ENCODE results near the gene B4GALT3.
A peak's percentile ranks its signal among the peaks of the same experiment; 100 is the strongest.

Gene B4GALT3

DNA sequence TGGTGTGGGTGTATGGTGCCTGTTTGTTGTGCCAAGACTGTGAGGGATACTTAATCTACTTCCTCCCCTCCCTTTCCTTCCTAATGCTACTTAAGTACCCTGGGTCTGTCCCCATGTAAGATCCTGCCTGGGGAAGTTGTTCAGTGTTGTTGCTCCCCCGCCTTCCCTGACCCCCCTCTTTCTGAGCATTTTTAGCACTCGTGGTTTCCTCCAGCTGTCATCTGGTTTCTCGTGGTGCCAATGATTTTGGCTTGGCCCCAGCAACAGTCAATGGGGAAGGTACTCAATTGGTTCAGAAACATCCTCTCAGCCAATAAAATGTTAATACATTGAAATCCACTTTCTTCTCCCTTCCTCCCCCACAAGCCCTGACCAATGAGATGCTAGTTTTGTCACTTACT, 8.0 kb upstream of the B4GALT3 start:
- no peak for DNase-seq

DNA sequence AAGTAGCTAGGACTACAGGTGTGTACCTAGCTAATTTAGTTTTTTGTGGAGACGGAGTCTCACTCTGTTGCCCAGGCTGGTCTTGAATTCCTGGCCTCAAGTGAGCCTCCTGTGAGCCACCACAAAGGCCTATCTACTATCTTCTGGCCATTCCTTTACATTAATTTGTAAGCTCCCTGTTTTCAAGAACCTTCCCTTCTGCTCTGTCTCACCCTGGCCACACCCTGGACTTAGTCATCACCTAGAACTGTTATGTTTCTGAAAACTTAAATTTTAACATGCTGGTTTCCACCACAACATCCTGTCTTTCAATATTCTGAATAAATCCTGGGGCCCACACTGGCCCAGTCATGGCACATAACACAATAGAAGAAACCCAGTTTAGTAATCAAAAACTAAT, 4.9 kb upstream of the B4GALT3 start:
- no peak for DNase-seq

DNA sequence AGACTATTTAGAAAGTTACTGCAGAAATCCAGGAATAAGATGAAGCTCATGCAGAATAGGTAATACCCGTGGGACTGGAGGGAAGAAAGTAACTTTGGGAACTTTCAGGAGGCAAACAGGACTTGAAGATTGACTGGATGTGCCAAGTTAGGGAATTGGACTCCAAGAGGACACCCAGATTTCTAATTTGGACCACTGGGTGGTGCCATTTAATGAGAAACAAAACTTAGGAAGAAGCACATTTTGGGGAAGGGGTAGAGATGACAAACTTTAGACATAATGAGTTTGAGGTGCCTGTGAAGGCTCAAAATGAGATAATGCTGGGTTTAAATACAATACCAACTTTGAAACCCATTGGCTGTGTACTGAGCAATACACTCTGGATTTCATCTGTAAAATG, 3.3 kb upstream of the B4GALT3 start:
- DNase-seq = no peak

- DNase-seq = no peak
These were observed 2.4 kb upstream of the B4GALT3 start for GRCh38 chr1:161179698-161180097.

DNA sequence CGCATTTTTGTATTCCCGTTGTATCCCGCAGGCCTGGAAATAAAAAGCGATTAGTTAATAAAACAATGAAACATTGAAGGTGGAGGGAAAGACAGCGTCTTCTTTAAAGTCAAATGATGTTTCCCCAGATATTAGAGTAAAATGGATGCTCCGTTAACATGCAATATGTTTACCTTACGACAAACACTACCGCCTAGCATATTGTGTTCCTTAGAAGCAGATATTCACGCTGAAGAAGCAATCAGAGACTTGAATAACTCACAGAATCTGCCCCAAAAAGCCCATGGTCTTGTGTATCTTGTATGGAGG, 583 bp upstream of the B4GALT3 start:
- DNase-seq = no peak

DNA sequence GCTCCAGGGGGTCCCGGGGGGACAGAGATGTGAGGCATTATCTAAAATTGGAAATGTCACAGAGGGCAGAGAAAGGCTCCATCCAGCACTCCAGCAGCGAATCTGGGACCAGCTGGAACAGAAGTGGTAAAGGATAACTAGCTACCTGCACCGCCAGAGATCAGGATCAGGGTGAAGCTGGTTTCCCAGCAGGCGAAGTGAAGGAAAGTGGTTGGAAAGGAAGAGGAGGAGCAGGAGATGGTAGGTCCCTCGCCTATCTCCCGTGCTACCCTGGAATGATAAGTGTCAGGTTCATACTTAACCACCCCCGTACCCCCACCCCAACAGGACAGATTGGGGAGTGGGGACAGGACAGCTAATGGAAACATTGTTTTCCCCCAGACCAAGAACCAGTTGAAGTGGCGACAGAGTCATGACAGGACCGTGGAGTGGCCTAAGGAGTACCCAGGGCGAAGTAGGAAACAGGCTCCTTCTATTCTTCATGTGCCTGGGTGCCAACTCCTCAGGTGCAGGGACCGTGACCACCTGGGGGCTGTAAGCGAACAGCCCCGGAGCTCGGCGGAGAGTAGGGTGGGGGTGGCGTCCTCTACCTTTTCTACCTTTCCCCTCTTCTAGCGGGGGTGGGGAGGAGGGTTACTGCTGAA, 717 bp downstream of the B4GALT3 start:
- no peak for DNase-seq

DNA sequence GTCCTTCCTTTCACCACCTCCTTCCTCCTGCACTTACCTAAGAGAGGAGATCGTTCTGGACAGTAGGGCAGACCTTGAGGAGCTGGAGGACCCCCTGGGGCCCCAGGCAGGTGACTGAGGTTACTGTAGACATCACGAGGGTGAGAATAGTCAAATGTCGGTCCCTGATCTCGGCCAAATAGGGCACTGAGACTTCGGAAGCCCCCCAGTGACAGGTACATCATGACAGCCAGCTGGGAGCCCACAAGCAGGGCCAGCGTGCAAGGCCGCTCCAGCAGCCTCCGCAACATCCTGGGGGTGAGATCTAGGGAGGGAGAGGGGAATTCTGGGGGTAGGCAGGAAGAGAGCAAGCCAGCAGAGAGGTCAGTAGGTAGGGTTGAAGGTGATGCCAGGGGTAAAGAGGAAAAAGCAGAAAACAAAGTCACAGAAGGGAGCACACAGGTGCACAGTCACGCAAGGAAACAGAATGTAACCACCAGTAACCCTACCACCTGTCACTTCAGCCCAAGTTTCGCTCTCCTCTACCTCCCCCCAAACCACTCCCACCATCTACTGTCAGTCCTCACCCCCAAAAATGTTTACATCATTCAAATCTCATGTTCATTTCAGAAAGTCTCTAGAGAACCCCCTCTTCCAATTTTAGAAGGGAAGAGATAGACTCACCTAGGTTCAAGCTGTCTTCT, 1.4 kb downstream of the B4GALT3 start:
- DNase-seq = no peak

DNA sequence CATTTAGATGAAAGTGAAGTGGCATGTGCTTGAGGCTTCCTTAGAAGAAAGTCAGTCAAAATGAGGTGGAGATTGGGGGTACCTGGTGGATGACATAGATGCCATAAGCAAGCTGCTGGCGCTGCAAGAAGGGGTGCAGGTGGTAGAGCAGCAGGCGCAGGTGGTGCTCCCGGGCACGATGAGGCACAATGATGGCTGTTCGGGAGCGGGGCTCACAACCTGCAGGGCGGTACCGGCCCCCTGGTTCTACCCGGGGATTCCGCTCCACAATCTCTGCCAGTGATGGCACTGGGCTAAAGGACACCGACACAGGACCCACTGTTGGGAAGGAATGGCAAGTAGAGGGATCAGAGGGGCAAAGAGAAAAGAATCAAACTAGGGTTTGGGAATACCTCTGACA, 2.4 kb downstream of the B4GALT3 start:
- no peak for DNase-seq

- DNase-seq = no peak
These were observed 3.6 kb downstream of the B4GALT3 start for GRCh38 chr1:161173711-161174110.

- no peak for DNase-seq
These were observed 4.4 kb downstream of the B4GALT3 start for GRCh38 chr1:161172776-161173376.

DNA sequence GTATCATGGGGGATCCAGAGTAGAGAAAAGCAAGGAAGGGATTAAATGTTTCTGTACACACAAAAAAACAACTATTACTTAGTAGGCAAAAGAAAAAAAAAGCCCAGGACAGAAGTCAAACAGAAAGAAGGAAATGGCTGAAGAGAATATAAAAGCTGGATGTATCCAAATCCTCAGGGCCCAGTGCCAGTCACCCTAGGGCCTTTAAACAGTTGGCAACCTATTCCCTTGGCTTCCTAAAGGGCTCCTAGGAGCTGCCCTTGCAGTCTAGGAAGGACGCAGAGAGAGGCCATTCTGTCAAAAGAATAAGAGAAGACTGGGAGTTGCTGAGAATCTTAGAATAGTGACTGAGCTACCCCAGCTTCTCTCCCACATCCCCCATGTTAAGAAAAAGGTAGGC, 5.0 kb downstream of the B4GALT3 start:
- DNase-seq = no peak

GRCh38 chr1:161171696-161172095, 5.6 kb downstream of the B4GALT3 start:
- no peak for DNase-seq

GRCh38 chr1:161171191-161171590, 6.1 kb downstream of the B4GALT3 start:
- no peak for DNase-seq

- no peak for DNase-seq
These were observed 8.4 kb downstream of the B4GALT3 start for GRCh38 chr1:161168906-161169305.

- DNase-seq = no peak
These were observed 10.4 kb downstream of the B4GALT3 start for GRCh38 chr1:161166669-161167548.

GRCh38 chr1:161165742-161166668, 11.3 kb downstream of the B4GALT3 start, which contains the start of gene PPOX:
TSS of gene PPOX (plus strand) at chr1:161166426. CDS start at chr1:161166848, 422 bp downstream.
- peak; percentile 97 for DNase-seq

- DNase-seq = no peak
These were observed 12.3 kb downstream of the B4GALT3 start for GRCh38 chr1:161164901-161165610.

- no peak for DNase-seq
These were observed 13.5 kb downstream of the B4GALT3 start for GRCh38 chr1:161163793-161164192.

DNA sequence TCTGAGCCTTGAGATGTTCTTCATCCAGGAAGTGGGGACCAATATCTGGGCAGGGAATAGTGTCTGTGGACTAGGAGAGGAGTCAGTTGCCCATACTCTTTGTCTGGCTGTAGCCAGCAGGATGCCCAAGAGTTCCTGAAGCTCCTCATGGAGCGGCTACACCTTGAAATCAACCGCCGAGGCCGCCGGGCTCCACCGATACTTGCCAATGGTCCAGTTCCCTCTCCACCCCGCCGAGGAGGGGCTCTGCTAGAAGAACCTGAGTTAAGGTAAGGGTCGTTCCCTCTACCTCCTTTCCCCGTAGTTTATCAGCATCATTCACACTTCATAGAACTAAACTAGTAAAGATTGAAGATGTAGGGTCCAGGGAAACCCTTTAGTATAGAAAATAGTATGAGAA, 14.5 kb downstream of the B4GALT3 start:
- DNase-seq = no peak

DNA sequence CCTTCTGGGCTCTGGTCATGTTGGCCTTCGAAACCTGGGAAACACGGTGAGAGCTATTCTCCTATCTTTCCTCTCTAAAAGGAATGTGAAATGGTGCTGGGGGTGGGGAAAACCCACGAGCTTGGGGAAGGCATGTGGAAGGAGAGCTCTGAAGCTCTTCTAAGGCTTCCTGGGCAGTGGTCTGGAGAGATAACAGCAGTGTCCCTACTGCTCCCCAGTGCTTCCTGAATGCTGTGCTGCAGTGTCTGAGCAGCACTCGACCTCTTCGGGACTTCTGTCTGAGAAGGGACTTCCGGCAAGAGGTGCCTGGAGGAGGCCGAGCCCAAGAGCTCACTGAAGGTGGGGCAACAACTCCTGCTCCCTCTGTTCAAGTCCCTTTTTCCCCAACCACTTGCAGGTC, 15.3 kb downstream of the B4GALT3 start:
- no peak for DNase-seq

DNA sequence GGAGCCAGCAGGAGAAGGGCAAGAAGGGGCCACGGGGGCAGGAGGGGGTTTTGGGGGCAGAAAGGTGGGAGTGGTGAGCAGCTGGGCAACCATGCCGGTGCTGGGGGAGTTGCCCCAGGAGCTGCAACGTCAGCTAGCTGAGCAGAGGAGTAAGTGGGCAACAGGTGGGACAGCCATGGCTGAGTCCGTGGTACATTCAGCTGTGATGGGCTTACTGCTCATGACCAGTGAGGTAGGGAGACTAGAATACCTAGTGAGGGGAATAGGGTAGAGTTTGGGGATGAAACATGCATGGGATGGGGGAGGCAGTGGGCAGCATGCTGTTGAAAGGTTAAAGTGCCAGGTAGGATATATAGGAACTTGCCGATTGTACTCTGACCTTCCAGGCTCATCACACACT, 15.7 kb downstream of the B4GALT3 start:
- no peak for DNase-seq

- DNase-seq = no peak
These were observed 16.6 kb downstream of the B4GALT3 start for GRCh38 chr1:161160671-161161145.
